GM04504 (cell line): ENCODE data around the gene ASTN2.

Experiments used
- DNase-seq: peaks from one replicate; pipeline ENCODE4 v3.0.0-alpha.2; 2012; ENCODE audit warnings: low read depth

Gene ASTN2

GRCh38 chr9:117296453-117296852, 118.4 kb downstream of the ASTN2 start:
- DNase-seq, result no peak

- no peak for DNase-seq
Observed at GRCh38 chr9:117293206-117294114, 121.4 kb downstream of the ASTN2 start.

- no peak for DNase-seq
Observed at GRCh38 chr9:117290856-117291622, 123.8 kb downstream of the ASTN2 start.

- DNase-seq, result no peak
Observed at GRCh38 chr9:117290306-117290840, 124.5 kb downstream of the ASTN2 start.

- DNase-seq, result no peak
Observed at GRCh38 chr9:117286245-117286644, 128.6 kb downstream of the ASTN2 start.

GRCh38 chr9:117284414-117284813, 130.4 kb downstream of the ASTN2 start:
- no peak for DNase-seq

GRCh38 chr9:117282541-117282940, 132.3 kb downstream of the ASTN2 start:
- DNase-seq, result no peak

GRCh38 chr9:117278471-117279035, 136.3 kb downstream of the ASTN2 start:
- no peak for DNase-seq

- DNase-seq, result no peak
Observed at GRCh38 chr9:117278020-117278419, 136.8 kb downstream of the ASTN2 start.

- DNase-seq, result no peak
Observed at GRCh38 chr9:117276444-117276843, 138.4 kb downstream of the ASTN2 start.

- DNase-seq, result no peak
Observed at GRCh38 chr9:117273612-117274011, 141.2 kb downstream of the ASTN2 start.

GRCh38 chr9:117268847-117269446, 145.9 kb downstream of the ASTN2 start:
- DNase-seq, result no peak

GRCh38 chr9:117266855-117267497, 147.9 kb downstream of the ASTN2 start:
- no peak for DNase-seq

- no peak for DNase-seq
Observed at GRCh38 chr9:117265253-117265652, 149.6 kb downstream of the ASTN2 start.

GRCh38 chr9:117258184-117258866, 156.5 kb downstream of the ASTN2 start:
- DNase-seq, result no peak

GRCh38 chr9:117253261-117253660, 161.6 kb downstream of the ASTN2 start:
- DNase-seq, result no peak

GRCh38 chr9:117250610-117251215, 164.1 kb downstream of the ASTN2 start:
- no peak for DNase-seq

- no peak for DNase-seq
Observed at GRCh38 chr9:117249799-117250198, 165.1 kb downstream of the ASTN2 start.

- DNase-seq, result no peak
Observed at GRCh38 chr9:117247266-117247665, 167.6 kb downstream of the ASTN2 start.

GRCh38 chr9:117245175-117245829, 169.6 kb downstream of the ASTN2 start:
- DNase-seq, result no peak
